ENCODE results near the gene MCCC2. TPM values are rescaled to one million over a fixed set of nuclear protein-coding genes. Genes with fewer than 3 reads are reported as not detected.
"Not testable (repeated sequence)": the region's sequence is repeated elsewhere in the genome, so short reads cannot be mapped to it uniquely, and the experiment has no call there.

The MCCC2 gene
- total RNA-seq (61.0 TPM), polyA plus RNA-seq (ENCODE audit: insufficient read depth, low read depth, low replicate concordance) (57.7 TPM)
- long read RNA-seq, donor 1, partial matches to known transcripts, result 0 of 3 reads
- long read RNA-seq, donor 1, other reads (novel, unspliced or antisense), result 0 of 3 reads
- long read RNA-seq, donor 2, partial matches to known transcripts, result 0 of 2 reads
- long read RNA-seq, donor 2, other reads (novel, unspliced or antisense), result 0 of 2 reads
- long read RNA-seq, donor 3, partial matches to known transcripts, result 0 of 3 reads
- long read RNA-seq, donor 3, other reads (novel, unspliced or antisense), result 0 of 3 reads
- long read RNA-seq, donor 4, partial matches to known transcripts, result 12 of 14 reads
- long read RNA-seq, donor 4, other reads (novel, unspliced or antisense), result 0 of 14 reads
- long read RNA-seq, donor 5, result 0 reads
- long read RNA-seq, donor 6, partial matches to known transcripts, result 0 of 2 reads
- long read RNA-seq, donor 6, other reads (novel, unspliced or antisense), result 0 of 2 reads
- long read RNA-seq, donor 7, partial matches to known transcripts, result 3 of 22 reads
- long read RNA-seq, donor 7, other reads (novel, unspliced or antisense), result 14 of 22 reads
- long read RNA-seq, donor 8, result 0 reads
- long read RNA-seq, donor 9, partial matches to known transcripts, result 0 of 3 reads
- long read RNA-seq, donor 9, other reads (novel, unspliced or antisense), result 0 of 3 reads
- long read RNA-seq, donor 10, partial matches to known transcripts, result 0 of 2 reads
- long read RNA-seq, donor 10, other reads (novel, unspliced or antisense), result 0 of 2 reads

DNA sequence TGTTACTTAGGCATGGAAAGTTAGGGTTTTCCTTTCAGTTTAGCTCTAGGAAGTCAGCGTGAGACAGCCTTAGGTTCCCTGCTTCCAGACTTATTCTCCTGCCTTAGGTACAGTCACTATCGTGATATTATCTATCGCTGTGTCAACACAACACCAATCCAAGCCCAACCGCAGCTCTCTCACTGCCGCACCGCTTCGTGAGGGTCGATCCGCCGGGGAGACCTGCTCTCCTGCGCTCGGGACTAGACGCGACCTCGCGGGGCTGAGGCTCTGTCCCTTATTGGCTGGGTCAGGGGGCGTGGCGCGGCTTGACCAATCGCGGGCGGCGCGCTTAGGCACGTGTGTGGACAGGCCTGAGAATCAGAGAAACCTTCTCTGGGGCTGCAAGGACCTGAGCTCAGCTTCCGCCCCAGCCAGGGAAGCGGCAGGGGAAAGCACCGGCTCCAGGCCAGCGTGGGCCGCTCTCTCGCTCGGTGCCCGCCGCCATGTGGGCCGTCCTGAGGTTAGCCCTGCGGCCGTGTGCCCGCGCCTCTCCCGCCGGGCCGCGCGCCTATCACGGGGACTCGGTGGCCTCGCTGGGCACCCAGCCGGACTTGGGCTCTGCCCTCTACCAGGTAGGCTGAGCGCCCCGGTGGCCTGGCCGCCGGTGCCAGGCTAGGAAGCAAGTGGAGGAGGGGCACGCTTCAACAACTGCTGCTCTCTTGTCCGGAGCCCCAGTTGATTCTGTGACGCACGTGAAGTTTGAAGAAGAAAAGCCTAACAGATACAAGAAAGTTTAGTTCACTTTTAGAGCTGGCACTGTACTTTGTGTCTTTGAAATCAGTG lies at the start of gene MCCC2:
TSS of gene MCCC2 (plus strand) at position 400 of the 825 bp plus-strand sequence. CDS start at position 486, 86 bp downstream.
- TF ChIP-seq, protein P1, sequence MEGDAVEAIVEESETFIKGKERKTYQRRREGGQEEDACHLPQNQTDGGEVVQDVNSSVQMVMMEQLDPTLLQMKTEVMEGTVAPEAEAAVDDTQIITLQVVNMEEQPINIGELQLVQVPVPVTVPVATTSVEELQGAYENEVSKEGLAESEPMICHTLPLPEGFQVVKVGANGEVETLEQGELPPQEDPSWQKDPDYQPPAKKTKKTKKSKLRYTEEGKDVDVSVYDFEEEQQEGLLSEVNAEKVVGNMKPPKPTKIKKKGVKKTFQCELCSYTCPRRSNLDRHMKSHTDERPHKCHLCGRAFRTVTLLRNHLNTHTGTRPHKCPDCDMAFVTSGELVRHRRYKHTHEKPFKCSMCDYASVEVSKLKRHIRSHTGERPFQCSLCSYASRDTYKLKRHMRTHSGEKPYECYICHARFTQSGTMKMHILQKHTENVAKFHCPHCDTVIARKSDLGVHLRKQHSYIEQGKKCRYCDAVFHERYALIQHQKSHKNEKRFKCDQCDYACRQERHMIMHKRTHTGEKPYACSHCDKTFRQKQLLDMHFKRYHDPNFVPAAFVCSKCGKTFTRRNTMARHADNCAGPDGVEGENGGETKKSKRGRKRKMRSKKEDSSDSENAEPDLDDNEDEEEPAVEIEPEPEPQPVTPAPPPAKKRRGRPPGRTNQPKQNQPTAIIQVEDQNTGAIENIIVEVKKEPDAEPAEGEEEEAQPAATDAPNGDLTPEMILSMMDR (IDR thresholded peaks at IDR 0.05; ENCODE audit: borderline replicate concordance, extremely low read depth, insufficient read depth), result peak; percentile 0
- Histone ChIP-seq H3K4me3 (ENCODE audit: low read length in 3 of 3) (peak within 1 kb of the TSS; percentile 82 to 98 (median 91)), H3K9me3 (ENCODE audit: control insufficient read depth in 2 of 3, insufficient read depth in 1 of 3, low read length in 3 of 3) (no peaks in the 10 kb centered on the region), H3K27ac (ENCODE audit: low read depth in 2 of 2, low read length in 2 of 2) (peak within 1 kb of the TSS; percentile 72 to 87), H3K36me3 (ENCODE audit: control insufficient read depth in 2 of 3, insufficient read depth in 3 of 3, low read length in 3 of 3) (no peaks in the 10 kb centered on the region), H3K27me3 (ENCODE audit: control insufficient read depth, insufficient read depth, low read length) (no peaks in the 10 kb centered on the region), H3K4me1 (ENCODE audit: control insufficient read depth in 2 of 3, insufficient read depth in 2 of 3, low read depth in 1 of 3, low read length in 3 of 3) (peaks cover 0 to 14% (median 13%) of the 10 kb centered on the region in 3 donors), H3K9ac (ENCODE audit: low read length in 3 of 3) (peak within 1 kb of the TSS; percentile 61 to 96 (median 93))
- FAIRE-seq (no peak), DNase-seq (peak; percentile 97 to 99 (median 97))
- intact Hi-C loops (cut with DNase I), result no loop called here

DNA sequence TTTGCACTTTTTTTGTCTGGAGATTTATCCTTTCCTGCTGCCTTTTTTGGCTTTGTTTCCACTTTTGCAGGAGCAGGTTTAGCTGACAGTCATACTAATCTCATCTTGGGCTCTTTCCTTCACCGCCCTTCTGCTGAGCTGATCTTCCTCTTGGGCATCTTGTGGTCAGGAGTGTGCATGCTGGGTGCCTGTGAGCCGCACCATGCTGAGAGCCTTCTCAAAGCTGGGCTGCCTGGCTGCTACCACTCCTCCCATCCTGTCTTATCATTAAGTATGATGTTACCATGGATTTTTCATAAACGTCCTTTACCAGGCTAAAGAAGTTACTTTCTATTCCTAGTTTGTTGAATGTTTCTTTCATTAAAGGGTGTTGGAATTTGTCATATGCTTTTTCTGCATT lies 49.5 kb upstream of the MCCC2 start:
- FAIRE-seq (no peak), DNase-seq (no peak)
- intact Hi-C loops (cut with DNase I), result no loop called here
- Histone ChIP-seq H3K9ac (ENCODE audit: low read length in 3 of 3) (no peak overlapping the region), H3K4me1 (ENCODE audit: control insufficient read depth in 2 of 3, insufficient read depth in 2 of 3, low read depth in 1 of 3, low read length in 3 of 3) (no peaks in the 10 kb centered on the region), H3K27me3 (ENCODE audit: control insufficient read depth, insufficient read depth, low read length) (no peaks in the 10 kb centered on the region), H3K9me3 (ENCODE audit: control insufficient read depth in 2 of 3, insufficient read depth in 1 of 3, low read length in 3 of 3) (no peaks in the 10 kb centered on the region), H3K27ac (ENCODE audit: low read depth in 2 of 2, low read length in 2 of 2) (no peak overlapping the region), H3K36me3 (ENCODE audit: control insufficient read depth in 2 of 3, insufficient read depth in 3 of 3, low read length in 3 of 3) (peaks cover 0 to 20% (median 11%) of the 10 kb centered on the region in 3 donors), H3K4me3 (ENCODE audit: low read length in 3 of 3) (no peak overlapping the region)
- TF ChIP-seq, protein P1 (IDR thresholded peaks at IDR 0.05; ENCODE audit: borderline replicate concordance, extremely low read depth, insufficient read depth), result no peak

DNA sequence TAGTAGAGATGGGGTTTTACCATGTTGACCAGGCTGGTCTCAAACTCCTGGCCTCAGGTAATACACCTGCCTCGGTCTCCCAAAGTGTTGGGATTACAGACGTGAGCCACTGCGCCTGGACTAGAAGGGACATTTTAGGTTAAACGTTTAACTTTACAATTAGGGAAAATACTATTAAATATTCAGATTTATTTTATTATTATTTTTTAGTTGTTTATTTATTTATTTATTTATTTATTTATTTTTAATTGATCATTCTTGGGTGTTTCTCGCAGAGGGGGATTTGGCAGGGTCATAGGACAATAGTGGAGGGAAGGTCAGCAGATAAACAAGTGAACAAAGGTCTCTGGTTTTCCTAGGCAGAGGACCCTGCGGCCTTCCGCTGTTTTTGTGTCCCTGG lies 36.3 kb upstream of the MCCC2 start:
- H3K4me1 ChIP-seq (ENCODE audit: control insufficient read depth in 2 of 3, insufficient read depth in 2 of 3, low read depth in 1 of 3, low read length in 3 of 3); intact Hi-C loops (cut with DNase I); H3K4me3 ChIP-seq (ENCODE audit: low read length in 3 of 3); FAIRE-seq; H3K27me3 ChIP-seq (ENCODE audit: control insufficient read depth, insufficient read depth, low read length); H3K9ac ChIP-seq (ENCODE audit: low read length in 3 of 3); DNase-seq; H3K9me3 ChIP-seq (ENCODE audit: control insufficient read depth in 2 of 3, insufficient read depth in 1 of 3, low read length in 3 of 3); H3K27ac ChIP-seq (ENCODE audit: low read depth in 2 of 2, low read length in 2 of 2): not testable (repeated sequence)
- H3K36me3 ChIP-seq (ENCODE audit: control insufficient read depth in 2 of 3, insufficient read depth in 3 of 3, low read length in 3 of 3), result peaks cover 8 to 37% (median 9%) of the 10 kb centered on the region in 3 donors

DNA sequence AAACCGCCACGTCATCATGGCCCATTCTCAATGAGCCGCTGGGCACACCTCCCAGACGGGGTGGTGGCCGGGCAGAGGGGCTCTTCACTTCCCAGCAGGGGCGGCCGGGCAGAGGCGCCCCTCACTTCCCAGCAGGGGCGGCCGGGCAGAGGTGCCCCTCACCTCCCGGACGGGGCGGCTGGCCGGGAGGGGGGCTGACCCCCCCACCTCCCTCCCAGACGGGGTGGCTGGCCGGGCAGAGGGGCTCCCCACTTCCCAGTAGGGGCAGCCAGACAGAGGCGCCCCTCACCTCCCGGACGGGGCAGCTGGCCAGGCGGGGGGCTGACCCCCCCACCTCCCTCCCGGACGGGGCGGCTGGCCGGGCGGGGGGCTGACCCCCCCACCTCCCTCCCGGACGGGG lies 35.6 kb upstream of the MCCC2 start:
- H3K9ac ChIP-seq (ENCODE audit: low read length in 3 of 3); H3K27ac ChIP-seq (ENCODE audit: low read depth in 2 of 2, low read length in 2 of 2); FAIRE-seq; DNase-seq; H3K27me3 ChIP-seq (ENCODE audit: control insufficient read depth, insufficient read depth, low read length); H3K4me1 ChIP-seq (ENCODE audit: control insufficient read depth in 2 of 3, insufficient read depth in 2 of 3, low read depth in 1 of 3, low read length in 3 of 3); H3K4me3 ChIP-seq (ENCODE audit: low read length in 3 of 3); intact Hi-C loops (cut with DNase I); H3K9me3 ChIP-seq (ENCODE audit: control insufficient read depth in 2 of 3, insufficient read depth in 1 of 3, low read length in 3 of 3): not testable (repeated sequence)
- H3K36me3 ChIP-seq (ENCODE audit: control insufficient read depth in 2 of 3, insufficient read depth in 3 of 3, low read length in 3 of 3), result peaks cover 8 to 33% (median 9%) of the 10 kb centered on the region in 3 donors

DNA sequence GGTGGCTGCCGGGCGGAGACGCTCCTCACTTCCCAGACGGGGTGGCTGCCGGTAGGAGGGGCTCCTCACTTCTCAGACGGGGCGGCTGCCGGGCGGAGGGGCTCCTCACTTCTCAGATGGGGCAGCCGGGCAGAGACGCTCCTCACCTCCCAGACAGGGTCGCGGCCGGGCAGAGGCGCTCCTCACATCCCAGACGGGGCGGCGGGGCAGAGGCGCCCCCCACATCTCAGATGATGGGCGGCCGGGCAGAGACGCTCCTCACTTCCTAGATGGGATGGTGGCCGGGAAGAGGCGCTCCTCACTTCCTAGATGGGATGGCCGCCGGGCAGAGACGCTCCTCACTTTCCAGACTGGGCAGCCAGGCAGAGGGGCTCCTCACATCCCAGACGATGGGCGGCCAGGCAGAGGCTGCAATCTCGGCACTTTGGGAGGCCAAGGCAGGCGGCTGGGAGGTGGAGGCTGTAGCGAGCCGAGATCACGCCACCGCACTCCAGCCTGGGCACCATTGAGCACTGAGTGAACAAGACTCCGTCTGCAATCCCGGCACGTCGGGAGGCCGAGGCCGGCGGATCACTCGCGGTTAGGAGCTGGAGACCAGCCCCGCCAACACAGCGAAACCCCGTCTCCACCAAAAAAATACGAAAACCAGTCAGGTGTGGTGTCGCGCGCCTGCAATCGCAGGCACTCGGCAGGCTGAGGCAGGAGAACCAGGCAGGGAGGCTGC lies 35.0 kb upstream of the MCCC2 start:
- H3K4me1 ChIP-seq (ENCODE audit: control insufficient read depth in 2 of 3, insufficient read depth in 2 of 3, low read depth in 1 of 3, low read length in 3 of 3); H3K27me3 ChIP-seq (ENCODE audit: control insufficient read depth, insufficient read depth, low read length); H3K27ac ChIP-seq (ENCODE audit: low read depth in 2 of 2, low read length in 2 of 2); H3K9ac ChIP-seq (ENCODE audit: low read length in 3 of 3); FAIRE-seq; DNase-seq; H3K9me3 ChIP-seq (ENCODE audit: control insufficient read depth in 2 of 3, insufficient read depth in 1 of 3, low read length in 3 of 3); intact Hi-C loops (cut with DNase I); H3K4me3 ChIP-seq (ENCODE audit: low read length in 3 of 3): not testable (repeated sequence)
- peaks cover 8 to 33% (median 12%) of the 10 kb centered on the region in 3 donors for H3K36me3 ChIP-seq (ENCODE audit: control insufficient read depth in 2 of 3, insufficient read depth in 3 of 3, low read length in 3 of 3)
